ENCODE data around the gene POLE3. TPM values are rescaled to one million over a fixed set of nuclear protein-coding genes. Genes with fewer than 3 reads are reported as not detected.
"Not testable (repeated sequence)": the region's sequence is repeated elsewhere in the genome, so short reads cannot be mapped to it uniquely, and the experiment has no call there.

POLE3 gene
- total RNA-seq, 2 donors from 2014 or later, result 42.7 to 61.9 TPM

GRCh38 chr9:113386571-113387393, 23.7 kb downstream of the POLE3 start:
- Histone ChIP-seq H3K9me3 (no peaks in the 10 kb centered on the region), H3K36me3 (peaks cover 5 to 20% of the 10 kb centered on the region in 2 donors), H3K27ac (no peak overlapping the region), H3K4me3 (no peak overlapping the region), H3K27me3 (replicated peaks; ENCODE audit: insufficient read depth) (no peaks in the 10 kb centered on the region), H3K4me1 (replicated peaks) (no peaks in the 10 kb centered on the region)
- WGBS, result 89% methylated on average over 4 of the region's 4 CpGs
- no peak for DNase-seq (ENCODE audit: low spot score)
- TF ChIP-seq POLR2A (IDR thresholded peaks at IDR 0.05), result no peak
- no peak for TF ChIP-seq POLR2AphosphoS5 (IDR thresholded peaks at IDR 0.05)
- TF ChIP-seq, protein P1, sequence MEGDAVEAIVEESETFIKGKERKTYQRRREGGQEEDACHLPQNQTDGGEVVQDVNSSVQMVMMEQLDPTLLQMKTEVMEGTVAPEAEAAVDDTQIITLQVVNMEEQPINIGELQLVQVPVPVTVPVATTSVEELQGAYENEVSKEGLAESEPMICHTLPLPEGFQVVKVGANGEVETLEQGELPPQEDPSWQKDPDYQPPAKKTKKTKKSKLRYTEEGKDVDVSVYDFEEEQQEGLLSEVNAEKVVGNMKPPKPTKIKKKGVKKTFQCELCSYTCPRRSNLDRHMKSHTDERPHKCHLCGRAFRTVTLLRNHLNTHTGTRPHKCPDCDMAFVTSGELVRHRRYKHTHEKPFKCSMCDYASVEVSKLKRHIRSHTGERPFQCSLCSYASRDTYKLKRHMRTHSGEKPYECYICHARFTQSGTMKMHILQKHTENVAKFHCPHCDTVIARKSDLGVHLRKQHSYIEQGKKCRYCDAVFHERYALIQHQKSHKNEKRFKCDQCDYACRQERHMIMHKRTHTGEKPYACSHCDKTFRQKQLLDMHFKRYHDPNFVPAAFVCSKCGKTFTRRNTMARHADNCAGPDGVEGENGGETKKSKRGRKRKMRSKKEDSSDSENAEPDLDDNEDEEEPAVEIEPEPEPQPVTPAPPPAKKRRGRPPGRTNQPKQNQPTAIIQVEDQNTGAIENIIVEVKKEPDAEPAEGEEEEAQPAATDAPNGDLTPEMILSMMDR (IDR thresholded peaks at IDR 0.05), result no peak
- intact Hi-C loops (cut with DNase I), result no loop called here

- Histone ChIP-seq H3K36me3 (no peaks in the 10 kb centered on the region), H3K4me1 (replicated peaks) (no peaks in the 10 kb centered on the region), H3K27me3 (replicated peaks; ENCODE audit: insufficient read depth) (no peaks in the 10 kb centered on the region), H3K4me3 (no peak overlapping the region), H3K9me3 (no peaks in the 10 kb centered on the region), H3K27ac (peak overlapping the region; percentile 82 to 89)
- TF ChIP-seq, protein P1 (IDR thresholded peaks at IDR 0.05), result no peak
- TF ChIP-seq POLR2AphosphoS5 (IDR thresholded peaks at IDR 0.05), result peak; percentile 82
- TF ChIP-seq POLR2A (IDR thresholded peaks at IDR 0.05), result no peak
- DNase-seq (ENCODE audit: low spot score), result peak; percentile 82
- WGBS, result 62% methylated on average over 8 of the region's 8 CpGs
- intact Hi-C loops (cut with DNase I), result no loop called here
These were observed 28.5 kb downstream of the POLE3 start for GRCh38 chr9:113381909-113382411.

DNA sequence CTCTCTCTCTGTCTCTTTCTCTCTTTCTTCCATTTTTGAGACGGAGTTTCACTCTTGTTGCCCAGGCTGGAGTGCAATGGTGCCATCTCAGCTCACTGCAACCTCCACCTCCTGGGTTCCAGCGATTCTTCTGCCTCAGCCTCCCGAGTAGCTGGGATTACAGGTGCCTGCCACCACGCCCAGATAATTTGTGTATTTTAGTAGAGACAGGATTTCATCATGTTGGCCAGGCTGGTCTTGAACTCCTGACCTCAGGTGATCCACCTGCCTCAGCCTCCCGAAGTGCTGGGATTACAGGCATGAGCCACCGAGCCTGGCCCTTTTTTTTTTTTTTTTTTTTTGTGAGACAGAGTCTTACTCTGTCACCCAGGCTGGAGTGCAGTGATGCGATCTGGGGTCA, 29.0 kb downstream of the POLE3 start:
- DNase-seq (ENCODE audit: low spot score); H3K27me3 ChIP-seq (replicated peaks; ENCODE audit: insufficient read depth); H3K4me3 ChIP-seq; intact Hi-C loops (cut with DNase I); H3K36me3 ChIP-seq; H3K4me1 ChIP-seq (replicated peaks); H3K9me3 ChIP-seq: not testable (repeated sequence)
- 72% methylated on average over 6 of the region's 7 CpGs for WGBS
- H3K27ac ChIP-seq, result peak overlapping the region; percentile 82 to 89

DNA sequence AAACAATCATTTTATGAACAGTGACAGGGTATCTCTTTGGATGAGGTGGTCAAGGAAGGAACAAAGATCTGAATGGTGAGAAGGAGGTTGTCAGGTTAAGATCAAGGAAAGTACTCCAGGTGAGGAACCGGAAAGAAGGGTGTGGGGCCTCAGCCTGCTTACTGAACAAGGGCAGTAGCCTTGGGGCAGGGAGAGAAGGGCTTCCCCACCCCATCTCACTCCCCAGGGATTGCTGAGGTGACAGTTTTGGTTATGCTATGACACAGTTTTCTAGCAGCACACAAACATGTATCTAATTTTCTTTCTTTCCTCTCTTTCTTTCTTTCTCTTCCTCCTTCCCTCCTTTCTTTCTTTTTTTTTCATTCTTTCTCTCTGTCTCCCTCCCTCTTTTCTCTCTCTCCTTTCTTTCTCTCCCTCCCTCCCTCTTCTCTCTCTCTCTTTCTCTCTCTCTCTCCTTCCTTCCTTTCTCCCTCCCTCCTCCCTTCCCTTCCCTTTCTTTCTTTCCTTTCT, 29.6 kb downstream of the POLE3 start:
- 35% methylated on average over 1 of the region's 1 CpG for WGBS
- Histone ChIP-seq H3K27ac (peak overlapping the region; percentile 82 to 89), H3K4me1 (replicated peaks) (no peaks in the 10 kb centered on the region), H3K27me3 (replicated peaks; ENCODE audit: insufficient read depth) (no peaks in the 10 kb centered on the region), H3K36me3 (no peaks in the 10 kb centered on the region), H3K4me3 (no peak overlapping the region), H3K9me3 (no peaks in the 10 kb centered on the region)
- no peak for DNase-seq (ENCODE audit: low spot score)
- TF ChIP-seq POLR2A (IDR thresholded peaks at IDR 0.05), result no peak
- no peak for TF ChIP-seq POLR2AphosphoS5 (IDR thresholded peaks at IDR 0.05)
- TF ChIP-seq, protein P1 (IDR thresholded peaks at IDR 0.05), result no peak
- intact Hi-C loops (cut with DNase I), result no loop called here

DNA sequence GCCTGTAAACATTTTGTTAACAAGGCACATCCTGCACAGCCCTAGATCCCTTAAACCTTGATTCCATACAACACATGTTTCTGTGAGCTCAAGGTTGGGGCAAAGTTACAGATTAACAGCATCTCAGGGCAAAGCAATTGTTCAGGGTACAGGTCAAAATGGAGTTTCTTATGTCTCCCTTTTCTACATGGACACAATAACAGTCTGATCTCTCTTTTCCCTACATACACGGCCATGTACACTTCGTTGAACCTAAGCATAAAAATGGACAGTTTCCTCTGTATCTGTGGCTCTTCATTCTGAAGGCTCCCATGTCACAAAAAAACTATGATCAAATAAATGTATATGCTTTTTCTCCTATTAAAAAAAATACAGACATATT, 30.7 kb downstream of the POLE3 start:
- 88% methylated on average over 2 of the region's 2 CpGs for WGBS
- intact Hi-C loops (cut with DNase I); H3K4me3 ChIP-seq; H3K27me3 ChIP-seq (replicated peaks; ENCODE audit: insufficient read depth); DNase-seq (ENCODE audit: low spot score); H3K36me3 ChIP-seq; H3K4me1 ChIP-seq (replicated peaks); H3K27ac ChIP-seq; H3K9me3 ChIP-seq: not testable (repeated sequence)

GRCh38 chr9:113379094-113379828, 31.2 kb downstream of the POLE3 start:
- H3K4me3 ChIP-seq; DNase-seq (ENCODE audit: low spot score); H3K9me3 ChIP-seq; intact Hi-C loops (cut with DNase I); H3K4me1 ChIP-seq (replicated peaks); H3K36me3 ChIP-seq; H3K27ac ChIP-seq; H3K27me3 ChIP-seq (replicated peaks; ENCODE audit: insufficient read depth): not testable (repeated sequence)
- WGBS, result 75% methylated on average over 24 of the region's 24 CpGs
